ENCODE results near the gene LRATD1. TPM values are rescaled to one million over a fixed set of nuclear protein-coding genes. Genes with fewer than 3 reads are reported as not detected.

LRATD1 gene, protein sequence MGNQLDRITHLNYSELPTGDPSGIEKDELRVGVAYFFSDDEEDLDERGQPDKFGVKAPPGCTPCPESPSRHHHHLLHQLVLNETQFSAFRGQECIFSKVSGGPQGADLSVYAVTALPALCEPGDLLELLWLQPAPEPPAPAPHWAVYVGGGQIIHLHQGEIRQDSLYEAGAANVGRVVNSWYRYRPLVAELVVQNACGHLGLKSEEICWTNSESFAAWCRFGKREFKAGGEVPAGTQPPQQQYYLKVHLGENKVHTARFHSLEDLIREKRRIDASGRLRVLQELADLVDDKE
- 2.1 and 2.7 TPM in 2 replicates for total RNA-seq

DNA sequence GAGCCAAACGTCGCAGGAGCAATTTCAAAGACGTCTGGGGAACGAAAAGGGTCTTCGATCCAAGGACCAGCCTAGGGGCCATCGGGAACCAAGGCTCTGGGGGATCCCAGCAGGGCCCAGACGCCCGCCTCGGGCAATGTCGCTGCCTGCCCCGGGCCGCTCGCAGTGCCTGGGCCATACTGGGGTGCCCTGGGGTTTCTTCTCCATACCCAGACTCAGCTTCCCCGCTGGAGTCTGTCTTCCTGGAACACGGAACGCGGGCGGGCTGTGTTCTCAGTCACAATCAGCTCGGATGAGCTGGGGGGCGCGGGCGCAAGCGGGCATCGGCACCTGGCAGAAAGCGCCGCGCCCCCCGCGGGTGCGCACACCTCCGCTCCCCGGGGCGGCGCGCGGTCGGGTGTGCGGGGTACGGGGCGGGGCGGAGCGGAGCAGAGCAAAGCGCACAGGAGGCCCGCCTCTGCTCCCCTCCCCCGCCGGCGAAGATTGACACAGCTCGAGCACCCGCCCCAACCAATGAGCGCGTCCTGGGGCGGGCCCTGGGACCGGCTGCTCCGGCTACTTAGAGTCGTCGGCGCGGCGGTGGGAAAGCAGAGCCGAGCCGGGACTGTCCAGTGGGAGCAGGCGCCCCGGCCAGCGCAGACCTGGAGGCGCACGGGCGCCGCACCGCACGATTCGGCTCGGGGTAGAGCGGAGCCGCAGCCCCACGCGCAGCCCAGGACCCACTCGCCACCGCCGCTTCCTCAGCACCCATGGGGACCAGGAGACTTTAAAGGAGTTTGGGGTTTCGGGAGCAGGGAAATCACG is at the start of gene LRATD1:
TSS of gene LRATD1 (plus strand) at position 585 of the 804 bp plus-strand sequence. CDS start 1,263 bp downstream, outside the sequence.

